ENCODE data around the gene CES4A. TPM values are rescaled to one million over a fixed set of nuclear protein-coding genes. Genes with fewer than 3 reads are reported as not detected.

CES4A gene
- total RNA-seq, 1 donor from 2014 or later, result 1.2 TPM

DNA sequence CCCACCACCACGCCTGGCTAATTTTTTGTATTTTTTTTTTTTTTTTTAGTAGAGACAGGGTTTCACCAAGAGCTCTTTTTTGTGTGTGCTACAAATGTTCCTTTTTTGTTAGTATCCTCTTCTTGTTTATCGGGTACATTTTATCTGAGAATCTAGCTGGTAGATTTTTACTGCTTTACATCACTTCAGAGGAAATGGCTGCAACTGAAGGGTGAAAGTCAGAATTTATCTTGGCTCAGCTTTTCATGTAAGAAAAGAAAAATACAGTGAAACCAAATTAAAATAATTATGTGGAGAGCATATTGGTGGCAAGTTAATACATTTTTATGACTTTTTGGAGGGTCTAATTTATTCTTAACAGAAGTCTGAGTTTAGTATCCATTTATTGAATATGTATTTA, 66.5 kb downstream of the CES4A start:
- no peaks in the 10 kb centered on the region for H3K27me3 Mint-ChIP-seq (ENCODE audit: low read depth, unreplicated experiment)
- Histone ChIP-seq H3K9ac (ENCODE audit: low read length) (no peak overlapping the region), H2AFZ (ENCODE audit: low read depth, low read length) (no peak overlapping the region), H3K4me3 (ENCODE audit: insufficient read depth, low read depth, low read length) (no peak overlapping the region), H3K4me1 (ENCODE audit: insufficient read depth, low read length) (peaks cover 8% of the 10 kb centered on the region), H3K4me2 (ENCODE audit: low read length) (no peak overlapping the region), H3K79me2 (ENCODE audit: insufficient read depth, low read length) (peaks cover 88% of the 10 kb centered on the region), H4K20me1 (ENCODE audit: insufficient read depth, low read length) (peaks cover 31% of the 10 kb centered on the region), H3K36me3 (ENCODE audit: insufficient read depth, low read length) (no peaks in the 10 kb centered on the region), H3K9me3 (ENCODE audit: insufficient read depth, low read depth, low read length) (no peaks in the 10 kb centered on the region), H3K27me3 (ENCODE audit: insufficient read depth, low read length) (no peaks in the 10 kb centered on the region), H3K27ac (ENCODE audit: low read depth, low read length) (peak overlapping the region; percentile 60)
- peaks cover 21% of the 10 kb centered on the region for H3K4me1 Mint-ChIP-seq (ENCODE audit: low read depth, unreplicated experiment)
- H3K4me3 Mint-ChIP-seq (ENCODE audit: unreplicated experiment), result no peak overlapping the region
- peak overlapping the region; percentile 55 for H3K27ac Mint-ChIP-seq (ENCODE audit: unreplicated experiment)
- DNase-seq (ENCODE audit: low read depth), result no peak
- peaks cover 4% of the 10 kb centered on the region for H3K36me3 Mint-ChIP-seq (ENCODE audit: low read depth, unreplicated experiment)
- no peaks in the 10 kb centered on the region for H3K9me3 Mint-ChIP-seq (ENCODE audit: unreplicated experiment)
- TF ChIP-seq, protein P1, sequence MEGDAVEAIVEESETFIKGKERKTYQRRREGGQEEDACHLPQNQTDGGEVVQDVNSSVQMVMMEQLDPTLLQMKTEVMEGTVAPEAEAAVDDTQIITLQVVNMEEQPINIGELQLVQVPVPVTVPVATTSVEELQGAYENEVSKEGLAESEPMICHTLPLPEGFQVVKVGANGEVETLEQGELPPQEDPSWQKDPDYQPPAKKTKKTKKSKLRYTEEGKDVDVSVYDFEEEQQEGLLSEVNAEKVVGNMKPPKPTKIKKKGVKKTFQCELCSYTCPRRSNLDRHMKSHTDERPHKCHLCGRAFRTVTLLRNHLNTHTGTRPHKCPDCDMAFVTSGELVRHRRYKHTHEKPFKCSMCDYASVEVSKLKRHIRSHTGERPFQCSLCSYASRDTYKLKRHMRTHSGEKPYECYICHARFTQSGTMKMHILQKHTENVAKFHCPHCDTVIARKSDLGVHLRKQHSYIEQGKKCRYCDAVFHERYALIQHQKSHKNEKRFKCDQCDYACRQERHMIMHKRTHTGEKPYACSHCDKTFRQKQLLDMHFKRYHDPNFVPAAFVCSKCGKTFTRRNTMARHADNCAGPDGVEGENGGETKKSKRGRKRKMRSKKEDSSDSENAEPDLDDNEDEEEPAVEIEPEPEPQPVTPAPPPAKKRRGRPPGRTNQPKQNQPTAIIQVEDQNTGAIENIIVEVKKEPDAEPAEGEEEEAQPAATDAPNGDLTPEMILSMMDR (IDR thresholded peaks at IDR 0.05; ENCODE audit: insufficient read depth, low read depth, low read length), result no peak
- TF ChIP-seq EZH2 (IDR thresholded peaks at IDR 0.05; ENCODE audit: insufficient read depth, low read length), result no peak
- FAIRE-seq, result no peak

DNA sequence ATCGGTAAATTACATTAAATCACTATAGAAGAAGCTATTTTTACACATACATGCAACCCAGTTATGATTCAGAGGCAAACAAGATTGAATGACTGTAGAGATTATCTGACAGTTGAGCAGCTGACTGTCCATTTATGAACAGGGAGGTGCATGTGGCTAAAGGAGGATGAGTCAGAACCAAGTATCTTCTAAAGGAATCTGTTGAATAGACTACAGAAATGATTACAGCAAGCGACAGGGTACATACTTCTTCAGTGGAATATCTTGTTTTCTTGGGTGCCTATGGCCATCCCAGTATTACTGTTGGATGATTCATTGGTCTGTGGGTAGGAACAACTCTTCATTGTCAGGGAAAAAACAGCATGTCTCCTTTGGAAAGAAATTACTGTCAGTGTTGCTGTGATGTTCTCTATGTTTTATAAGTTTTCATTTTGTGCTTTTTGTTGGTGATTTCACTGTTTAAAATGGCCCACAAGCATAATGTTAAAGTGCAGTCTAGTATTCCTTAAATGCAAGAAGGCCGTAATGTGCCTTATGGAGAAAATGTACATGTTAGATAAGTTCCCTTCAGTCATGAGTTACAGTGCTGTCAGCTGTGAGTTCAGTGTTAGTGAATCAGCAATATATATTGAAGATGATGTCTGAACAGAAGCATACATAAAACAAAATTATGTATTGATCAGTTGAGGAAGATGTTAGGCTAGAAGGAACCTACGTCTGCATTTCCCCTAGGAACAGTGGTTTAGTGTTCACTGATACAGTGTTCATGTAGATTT, 67.5 kb downstream of the CES4A start:
- peak; percentile 98 for FAIRE-seq
- peaks cover 90% of the 10 kb centered on the region for H3K79me2 ChIP-seq (ENCODE audit: insufficient read depth, low read length)

More for the DNA sequence above, 67.5 kb downstream of the CES4A start:
- Histone ChIP-seq H3K27ac (ENCODE audit: low read depth, low read length) (peak overlapping the region; percentile 71), H2AFZ (ENCODE audit: low read depth, low read length) (no peak overlapping the region), H3K4me2 (ENCODE audit: low read length) (peak overlapping the region; percentile 75), H4K20me1 (ENCODE audit: insufficient read depth, low read length) (peaks cover 35% of the 10 kb centered on the region), H3K9me3 (ENCODE audit: insufficient read depth, low read depth, low read length) (no peaks in the 10 kb centered on the region), H3K9ac (ENCODE audit: low read length) (peak overlapping the region; percentile 49), H3K27me3 (ENCODE audit: insufficient read depth, low read length) (no peaks in the 10 kb centered on the region), H3K4me3 (ENCODE audit: insufficient read depth, low read depth, low read length) (peak overlapping the region; percentile 1), H3K4me1 (ENCODE audit: insufficient read depth, low read length) (peaks cover 8% of the 10 kb centered on the region), H3K36me3 (ENCODE audit: insufficient read depth, low read length) (no peaks in the 10 kb centered on the region)
- Mint-ChIP-seq H3K27ac (ENCODE audit: unreplicated experiment) (peak overlapping the region; percentile 72), H3K27me3 (ENCODE audit: low read depth, unreplicated experiment) (no peaks in the 10 kb centered on the region), H3K36me3 (ENCODE audit: low read depth, unreplicated experiment) (peaks cover 10% of the 10 kb centered on the region), H3K9me3 (ENCODE audit: unreplicated experiment) (no peaks in the 10 kb centered on the region), H3K4me3 (ENCODE audit: unreplicated experiment) (peak overlapping the region; percentile 23), H3K4me1 (ENCODE audit: low read depth, unreplicated experiment) (peaks cover 21% of the 10 kb centered on the region)
- DNase-seq (ENCODE audit: low read depth), result peak; percentile 97
- TF ChIP-seq, protein P1 (IDR thresholded peaks at IDR 0.05; ENCODE audit: insufficient read depth, low read depth, low read length), result no peak
- TF ChIP-seq EZH2 (IDR thresholded peaks at IDR 0.05; ENCODE audit: insufficient read depth, low read length), result no peak

Other genes starting within 250 kb of the CES4A start
- 133 and 150 TPM in 2 replicates for gene DYNC1LI2, start 237.0 kb upstream of the CES4A start, total RNA-seq
- 0.16 and 0.50 TPM in 2 replicates for gene TERB1, start 187.0 kb upstream of the CES4A start, total RNA-seq
- gene NAE1, start 157.6 kb upstream of the CES4A start, total RNA-seq, result 55.0 and 65.0 TPM in 2 replicates
- gene CA7, start 144.2 kb upstream of the CES4A start, total RNA-seq, result not detected in 2 replicates
- 12.1 and 16.8 TPM in 2 replicates for gene PDP2, start 108.1 kb upstream of the CES4A start, total RNA-seq
- gene CDH16, start 69.7 kb upstream of the CES4A start, total RNA-seq, result not detected in 2 replicates
- 10.2 and 12.1 TPM in 2 replicates for gene RRAD, start 63.1 kb upstream of the CES4A start, total RNA-seq
- gene CIAO2B, start 54.2 kb upstream of the CES4A start, total RNA-seq, result 69.5 and 75.6 TPM in 2 replicates
- gene CES2, start 53.1 kb upstream of the CES4A start, total RNA-seq, result 22.9 and 28.8 TPM in 2 replicates
- gene CES3, start 27.3 kb upstream of the CES4A start, total RNA-seq, result 0.77 and 1.5 TPM in 2 replicates
- gene CBFB, start 40.6 kb downstream of the CES4A start, total RNA-seq, result 94.8 and 104 TPM in 2 replicates
- gene PHAF1, start 121.4 kb downstream of the CES4A start, total RNA-seq, result 16.1 and 17.1 TPM in 2 replicates
- gene B3GNT9, start 162.4 kb downstream of the CES4A start, total RNA-seq, result 7.6 and 9.4 TPM in 2 replicates
- 10.1 and 11.0 TPM in 2 replicates for gene TRADD, start 171.3 kb downstream of the CES4A start, total RNA-seq
- gene FBXL8, start 171.4 kb downstream of the CES4A start, total RNA-seq, result 5.6 and 6.8 TPM in 2 replicates
- 4.4 and 4.5 TPM in 2 replicates for gene HSF4, start 176.2 kb downstream of the CES4A start, total RNA-seq
- 9.5 and 10.9 TPM in 2 replicates for gene NOL3, start 181.9 kb downstream of the CES4A start, total RNA-seq
- 26.1 TPM in 2 replicates for gene MATCAP1, start 195.4 kb downstream of the CES4A start, total RNA-seq
- gene EXOC3L1, start 201.5 kb downstream of the CES4A start, total RNA-seq, result 0.45 and 0.62 TPM in 2 replicates
- gene E2F4, start 203.6 kb downstream of the CES4A start, total RNA-seq, result 44.7 and 51.2 TPM in 2 replicates
- gene ELMO3, start 210.5 kb downstream of the CES4A start, total RNA-seq, result 1.2 and 1.4 TPM in 2 replicates
- gene TMEM208, start 238.5 kb downstream of the CES4A start, total RNA-seq, result 47.5 and 51.6 TPM in 2 replicates

Data from astrocyte (in vitro differentiated cells and primary cell).